GM12873 (cell line): ENCODE measurements around the gene ZNF101.

Source experiments
- TF ChIP-seq, protein P1 (sequence below): IDR thresholded peaks from 2 replicates; pipeline ENCODE4 v1.5.1; 2012; ENCODE audit warnings: low read depth, mild to moderate bottlenecking, moderate library complexity, low read length, control low read depth; ENCODE audit not compliant: insufficient read depth; ENCODE audit errors: missing control alignments

The ZNF101 gene

DNA sequence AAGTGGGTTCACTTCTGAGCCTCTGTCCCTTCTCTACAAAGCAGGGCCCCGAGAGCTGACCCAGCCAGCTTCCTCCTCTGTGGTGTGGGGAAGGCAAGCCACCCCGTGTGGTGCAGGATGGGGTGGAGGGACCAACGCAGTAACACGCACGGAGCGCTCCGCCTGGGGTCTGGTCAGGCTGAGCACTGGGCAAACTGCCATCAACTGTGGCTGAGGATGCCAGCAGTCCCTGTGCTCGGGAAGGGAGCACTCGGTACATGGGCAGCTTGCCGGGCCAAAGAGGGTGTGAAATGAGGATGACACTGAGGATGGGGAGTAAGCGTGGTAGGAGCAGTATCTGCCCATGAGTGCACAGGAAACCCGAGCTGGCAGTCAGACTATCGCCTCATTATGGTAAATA lies 17.6 kb upstream of the ZNF101 start:
- TF ChIP-seq, protein P1, sequence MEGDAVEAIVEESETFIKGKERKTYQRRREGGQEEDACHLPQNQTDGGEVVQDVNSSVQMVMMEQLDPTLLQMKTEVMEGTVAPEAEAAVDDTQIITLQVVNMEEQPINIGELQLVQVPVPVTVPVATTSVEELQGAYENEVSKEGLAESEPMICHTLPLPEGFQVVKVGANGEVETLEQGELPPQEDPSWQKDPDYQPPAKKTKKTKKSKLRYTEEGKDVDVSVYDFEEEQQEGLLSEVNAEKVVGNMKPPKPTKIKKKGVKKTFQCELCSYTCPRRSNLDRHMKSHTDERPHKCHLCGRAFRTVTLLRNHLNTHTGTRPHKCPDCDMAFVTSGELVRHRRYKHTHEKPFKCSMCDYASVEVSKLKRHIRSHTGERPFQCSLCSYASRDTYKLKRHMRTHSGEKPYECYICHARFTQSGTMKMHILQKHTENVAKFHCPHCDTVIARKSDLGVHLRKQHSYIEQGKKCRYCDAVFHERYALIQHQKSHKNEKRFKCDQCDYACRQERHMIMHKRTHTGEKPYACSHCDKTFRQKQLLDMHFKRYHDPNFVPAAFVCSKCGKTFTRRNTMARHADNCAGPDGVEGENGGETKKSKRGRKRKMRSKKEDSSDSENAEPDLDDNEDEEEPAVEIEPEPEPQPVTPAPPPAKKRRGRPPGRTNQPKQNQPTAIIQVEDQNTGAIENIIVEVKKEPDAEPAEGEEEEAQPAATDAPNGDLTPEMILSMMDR: no peak

DNA sequence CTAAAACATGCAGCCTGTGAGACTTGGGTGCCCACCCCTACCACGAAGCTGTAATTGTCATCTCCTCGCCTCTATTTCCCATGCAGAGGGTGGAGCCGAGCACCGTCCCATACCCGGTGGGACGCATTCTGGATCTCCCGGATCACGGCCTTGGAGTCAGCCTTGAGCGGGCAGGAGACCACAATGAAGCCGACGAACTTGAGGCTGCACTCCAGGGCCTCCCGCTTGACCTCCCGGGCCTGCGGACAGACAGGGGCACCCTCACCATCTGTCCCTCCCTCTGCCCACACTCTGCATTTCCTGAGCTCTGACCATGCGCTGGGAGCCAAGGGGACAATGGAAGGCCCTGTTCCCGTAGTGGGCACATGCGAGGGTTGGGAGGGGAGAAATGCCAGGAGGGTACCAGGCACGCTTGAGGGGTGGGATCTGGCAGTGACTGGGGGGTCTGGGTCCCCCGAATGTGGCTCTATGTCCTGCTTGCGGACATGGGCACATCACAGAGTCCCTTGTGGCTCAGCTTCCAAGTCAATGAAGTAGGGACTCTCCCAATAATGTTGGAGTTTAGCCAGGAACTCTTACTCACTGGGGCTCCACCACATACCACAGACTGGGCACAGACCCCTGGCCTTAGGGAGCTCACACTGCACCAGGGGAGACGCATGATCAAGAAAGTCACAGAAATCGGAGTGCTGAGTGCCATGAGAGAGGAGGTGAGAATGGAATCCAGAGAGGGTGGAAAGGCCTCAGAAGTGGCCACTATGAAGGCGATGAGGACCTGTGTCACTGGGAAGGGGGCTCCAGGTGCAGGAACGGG lies 15.9 kb upstream of the ZNF101 start:
- TF ChIP-seq, protein P1: no peak

DNA sequence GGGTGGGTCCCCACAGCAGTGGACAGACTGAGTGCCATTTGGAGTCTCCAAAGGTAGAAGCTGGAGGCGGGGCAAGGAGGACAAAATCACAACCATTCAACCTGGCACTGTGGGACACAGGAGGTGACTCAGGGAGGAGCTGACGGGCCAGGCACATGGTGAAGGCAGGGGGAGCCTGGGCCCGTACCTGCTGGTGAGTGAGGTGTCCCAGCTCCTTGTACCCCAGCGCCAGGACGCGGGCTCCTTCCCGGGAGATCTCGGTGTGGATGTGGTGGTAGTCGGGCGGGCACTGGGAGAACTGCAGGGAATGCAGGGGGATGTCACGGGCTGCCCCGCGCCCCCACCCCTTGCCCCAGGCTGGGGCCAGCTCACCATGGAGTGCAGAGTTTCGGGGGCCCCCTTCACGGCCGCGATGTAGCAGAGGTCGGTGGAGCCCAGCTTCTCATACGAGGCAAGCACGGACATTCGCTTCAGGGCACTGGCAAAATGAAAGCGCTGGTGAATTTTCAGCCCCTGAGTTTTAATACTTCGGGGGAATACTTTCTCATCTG lies 15.0 kb upstream of the ZNF101 start:
- TF ChIP-seq, protein P1: no peak

DNA sequence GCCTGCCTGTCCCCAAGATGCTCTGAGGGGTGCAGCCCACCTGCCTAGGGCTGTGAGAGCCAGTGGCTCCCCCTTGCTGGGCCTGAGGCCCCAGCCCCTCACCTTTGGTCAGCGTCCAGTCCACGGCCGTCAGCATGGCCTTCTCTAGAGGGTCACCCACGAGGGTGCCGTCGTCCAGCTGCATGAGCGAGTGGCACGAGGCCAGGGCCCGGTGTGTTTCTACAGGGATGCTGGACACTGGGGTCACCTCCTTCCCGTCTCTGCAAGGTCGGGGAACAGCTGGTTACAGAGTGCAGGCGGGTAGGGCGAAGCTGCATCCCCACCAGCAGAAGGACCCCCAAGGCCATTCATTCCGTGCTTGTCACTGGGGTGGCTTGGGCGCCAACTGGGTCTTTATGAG lies 14.2 kb upstream of the ZNF101 start:
- TF ChIP-seq, protein P1: no peak

DNA sequence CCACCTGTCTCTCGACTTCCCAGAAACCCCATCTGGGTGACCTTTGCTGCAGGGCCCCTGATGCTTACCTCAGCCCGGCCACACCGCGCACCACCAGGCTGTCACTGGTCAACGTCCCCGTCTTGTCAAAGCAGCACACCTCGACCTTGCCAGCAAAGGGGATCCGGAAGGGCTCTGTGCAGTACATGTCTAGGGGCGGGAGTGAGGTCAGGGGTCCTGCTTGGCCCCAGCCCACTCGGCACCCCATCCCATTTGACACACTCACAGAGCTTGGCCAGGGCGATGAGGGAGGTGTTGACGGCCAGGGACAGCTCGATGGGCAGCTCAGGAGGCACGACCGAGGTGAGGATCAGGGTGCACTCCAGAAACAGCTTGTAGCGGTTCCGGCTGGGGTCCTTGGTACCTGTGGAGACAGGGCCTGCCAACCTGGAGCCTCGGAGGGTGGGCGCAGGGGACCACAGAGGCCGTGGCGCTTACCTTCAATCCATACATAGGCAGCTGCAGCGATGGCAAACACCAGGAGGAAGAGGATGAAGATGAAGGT lies 13.5 kb upstream of the ZNF101 start:
- TF ChIP-seq, protein P1: no peak

DNA sequence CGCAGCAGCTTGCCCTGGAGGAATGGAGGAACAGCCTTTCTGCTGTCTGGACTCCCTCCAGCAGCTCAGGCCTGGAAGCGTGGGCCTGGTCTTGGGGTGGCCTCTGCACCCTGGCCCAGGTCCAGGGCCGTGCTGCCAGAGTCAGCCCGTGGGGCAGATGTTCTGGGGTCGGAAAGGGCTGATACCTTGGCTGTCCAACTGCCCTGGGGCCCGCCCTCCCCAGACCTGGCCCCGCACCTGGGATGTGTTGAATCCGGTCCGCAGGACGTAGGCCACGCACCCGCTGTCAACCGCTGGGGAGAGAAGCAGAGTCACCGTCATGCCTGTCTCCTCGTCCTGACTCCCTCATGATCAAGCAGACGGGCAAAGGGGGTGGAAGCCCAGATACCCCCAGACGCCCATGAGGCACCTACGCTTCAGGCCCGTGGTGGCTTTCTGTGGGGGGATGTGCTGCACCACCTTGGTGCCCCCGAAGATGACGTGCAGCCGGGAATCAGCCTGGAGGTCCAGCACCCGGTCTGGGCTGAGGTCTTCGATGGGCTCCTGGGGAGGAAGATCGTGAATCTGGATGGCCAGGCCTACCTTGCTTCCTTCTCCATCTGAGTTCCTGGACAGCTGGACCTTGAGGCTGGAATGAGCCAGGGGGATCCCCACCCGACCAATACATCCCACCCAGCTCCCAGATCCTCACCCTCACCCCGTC lies 12.8 kb upstream of the ZNF101 start:
- TF ChIP-seq, protein P1: no peak
